SJCRH30 (cell line): ENCODE measurements around the gene NABP1. TPM values are rescaled to one million over a fixed set of nuclear protein-coding genes. Genes with fewer than 3 reads are reported as not detected.

ENCODE experiments used
- DNase-seq, 2 experiments: peaks; one replicate each; pipeline ENCODE4 v3.0.0-alpha.2; 2015 to 2020
- H3K27ac ChIP-seq: fragments of 250-450 bp; sonication (Bioruptor Pico); 2 replicates; pipeline ENCODE4 v1.5.1; 2020; ENCODE audit warnings: mild to moderate bottlenecking, moderate library complexity
- H3K27me3 ChIP-seq: fragments of 250-450 bp; sonication (Bioruptor Pico); 2 replicates; pipeline ENCODE4 v1.5.1; 2020; ENCODE audit warnings: mild to moderate bottlenecking, moderate library complexity
- H3K36me3 ChIP-seq: fragments of 250-450 bp; sonication (Bioruptor Pico); 2 replicates; pipeline ENCODE4 v1.5.1; 2020; ENCODE audit warnings: mild to moderate bottlenecking, moderate library complexity
- H3K4me1 ChIP-seq: fragments of 250-450 bp; sonication (Bioruptor Pico); 2 replicates; pipeline ENCODE4 v1.5.1; 2020; ENCODE audit warnings: mild to moderate bottlenecking, moderate library complexity
- H3K4me3 ChIP-seq: fragments of 250-450 bp; sonication (Bioruptor Pico); 2 replicates; pipeline ENCODE4 v1.5.1; 2020; ENCODE audit warnings: mild to moderate bottlenecking, moderate library complexity
- H3K9me3 ChIP-seq: fragments of 250-450 bp; sonication (Bioruptor Pico); replicated peaks from 2 replicates; pipeline ENCODE4 v1.5.1; 2020; ENCODE audit warnings: mild to moderate bottlenecking, moderate library complexity
- total RNA-seq: library from RNA; depleted of rRNA; stranded (reverse); fragments of >200 nt; shearing (Covaris generic); gene quantifications from 2 replicates; pipeline ENCODE4 v1.2.3, GENCODE V29; 2014; rRNA removed

Gene NABP1
- 55.4 and 69.1 TPM in 2 replicates for total RNA-seq

GRCh38 chr2:191677646-191678436 is at the start of gene NABP1:
NABP1 (plus strand) TSS chr2:191678136; CDS start chr2:191678615, 479 bp downstream.
- peaks cover 29% of the 10 kb centered on the region for H3K36me3 ChIP-seq
- H3K4me3 ChIP-seq = peak within 1 kb of the TSS; percentile 69
- H3K27ac ChIP-seq = peak within 1 kb of the TSS; percentile 93
- no peaks in the 10 kb centered on the region for H3K27me3 ChIP-seq
- peaks cover 29% of the 10 kb centered on the region for H3K4me1 ChIP-seq
- no peaks in the 10 kb centered on the region for H3K9me3 ChIP-seq
- peak; percentile 100 for DNase-seq

- Histone ChIP-seq H3K9me3 (no peaks in the 10 kb centered on the region), H3K36me3 (no peaks in the 10 kb centered on the region), H3K4me3 (no peak overlapping the region), H3K4me1 (peaks cover 22% of the 10 kb centered on the region), H3K27ac (no peak overlapping the region), H3K27me3 (no peaks in the 10 kb centered on the region)
- no peak for DNase-seq
Observed at GRCh38 chr2:191629001-191629453, 48.9 kb upstream of the NABP1 start.

GRCh38 chr2:191629976-191630712 is 47.8 kb upstream of the NABP1 start:
- peak in 1 of 2 experiments; percentile 44 for DNase-seq
- no peaks in the 10 kb centered on the region for H3K27me3 ChIP-seq
- no peaks in the 10 kb centered on the region for H3K36me3 ChIP-seq
- H3K4me3 ChIP-seq = no peak overlapping the region
- peaks cover 25% of the 10 kb centered on the region for H3K4me1 ChIP-seq
- no peaks in the 10 kb centered on the region for H3K9me3 ChIP-seq
- no peak overlapping the region for H3K27ac ChIP-seq

- Histone ChIP-seq H3K27me3 (no peaks in the 10 kb centered on the region), H3K4me1 (peaks cover 36% of the 10 kb centered on the region), H3K4me3 (no peak overlapping the region), H3K36me3 (no peaks in the 10 kb centered on the region), H3K9me3 (no peaks in the 10 kb centered on the region), H3K27ac (no peak overlapping the region)
- peak; percentile 73 to 84 for DNase-seq
Observed at GRCh38 chr2:191631754-191632153, 46.2 kb upstream of the NABP1 start.

- Histone ChIP-seq H3K27ac (no peak overlapping the region), H3K27me3 (no peaks in the 10 kb centered on the region), H3K4me3 (no peak overlapping the region), H3K4me1 (peaks cover 43% of the 10 kb centered on the region), H3K36me3 (no peaks in the 10 kb centered on the region), H3K9me3 (no peaks in the 10 kb centered on the region)
- DNase-seq = no peak
Observed at GRCh38 chr2:191632426-191632825, 45.5 kb upstream of the NABP1 start.

GRCh38 chr2:191634791-191635190 is 43.1 kb upstream of the NABP1 start:
- no peaks in the 10 kb centered on the region for H3K9me3 ChIP-seq
- peaks cover 55% of the 10 kb centered on the region for H3K4me1 ChIP-seq
- H3K4me3 ChIP-seq = no peak overlapping the region
- peak overlapping the region; percentile 94 for H3K27ac ChIP-seq
- DNase-seq = no peak
- no peaks in the 10 kb centered on the region for H3K36me3 ChIP-seq
- no peaks in the 10 kb centered on the region for H3K27me3 ChIP-seq

GRCh38 chr2:191635333-191636234 is 42.4 kb upstream of the NABP1 start:
- no peaks in the 10 kb centered on the region for H3K36me3 ChIP-seq
- no peaks in the 10 kb centered on the region for H3K27me3 ChIP-seq
- H3K27ac ChIP-seq = peak overlapping the region; percentile 94
- peak overlapping the region; percentile 5 for H3K4me3 ChIP-seq
- H3K9me3 ChIP-seq = no peaks in the 10 kb centered on the region
- peak; percentile 69 to 82 for DNase-seq
- peaks cover 47% of the 10 kb centered on the region for H3K4me1 ChIP-seq

- H3K9me3 ChIP-seq = no peaks in the 10 kb centered on the region
- peaks cover 46% of the 10 kb centered on the region for H3K4me1 ChIP-seq
- no peaks in the 10 kb centered on the region for H3K27me3 ChIP-seq
- H3K4me3 ChIP-seq = peak overlapping the region; percentile 5
- DNase-seq = peak; percentile 78
- no peaks in the 10 kb centered on the region for H3K36me3 ChIP-seq
- H3K27ac ChIP-seq = peak overlapping the region; percentile 94
Observed at GRCh38 chr2:191636235-191636543, 41.7 kb upstream of the NABP1 start.

GRCh38 chr2:191636586-191636985 is 41.4 kb upstream of the NABP1 start:
- Histone ChIP-seq H3K36me3 (no peaks in the 10 kb centered on the region), H3K27me3 (no peaks in the 10 kb centered on the region), H3K9me3 (no peaks in the 10 kb centered on the region), H3K4me3 (no peak overlapping the region), H3K27ac (peak overlapping the region; percentile 94), H3K4me1 (peaks cover 46% of the 10 kb centered on the region)
- DNase-seq = no peak

- Histone ChIP-seq H3K27ac (no peak overlapping the region; the same call in 1 of the 2 replicates), H3K4me3 (no peak overlapping the region), H3K36me3 (no peaks in the 10 kb centered on the region), H3K27me3 (no peaks in the 10 kb centered on the region), H3K4me1 (peaks cover 41% of the 10 kb centered on the region), H3K9me3 (no peaks in the 10 kb centered on the region)
- DNase-seq = no peak
Observed at GRCh38 chr2:191637182-191638078, 40.5 kb upstream of the NABP1 start.

- Histone ChIP-seq H3K4me3 (no peak overlapping the region), H3K9me3 (no peaks in the 10 kb centered on the region), H3K27me3 (no peaks in the 10 kb centered on the region), H3K27ac (no peak overlapping the region; the same call in 1 of the 2 replicates), H3K36me3 (no peaks in the 10 kb centered on the region), H3K4me1 (peaks cover 41% of the 10 kb centered on the region)
- peak; percentile 34 to 35 for DNase-seq
Observed at GRCh38 chr2:191638079-191638801, 39.7 kb upstream of the NABP1 start.

GRCh38 chr2:191638802-191639172 is 39.1 kb upstream of the NABP1 start:
- Histone ChIP-seq H3K9me3 (no peaks in the 10 kb centered on the region), H3K4me1 (peaks cover 41% of the 10 kb centered on the region), H3K36me3 (no peaks in the 10 kb centered on the region), H3K27ac (no peak overlapping the region), H3K27me3 (no peaks in the 10 kb centered on the region), H3K4me3 (no peak overlapping the region)
- no peak for DNase-seq

- H3K4me3 ChIP-seq = no peak overlapping the region
- H3K9me3 ChIP-seq = no peaks in the 10 kb centered on the region; the same call in 1 of the 2 replicates
- H3K27ac ChIP-seq = no peak overlapping the region
- DNase-seq = no peak
- H3K36me3 ChIP-seq = no peaks in the 10 kb centered on the region
- H3K4me1 ChIP-seq = peaks cover 20% of the 10 kb centered on the region
- H3K27me3 ChIP-seq = no peaks in the 10 kb centered on the region
Observed at GRCh38 chr2:191641609-191642008, 36.3 kb upstream of the NABP1 start.
